Neural progenitor cell (in vitro differentiated cells): ENCODE measurements around the gene TBCB.

Source experiments
- CTCF ChIP-seq: fragments of 200-600 bp; sonication (generic); IDR thresholded peaks from 2 replicates; pipeline ENCODE4 v1.5.1; 2017; ENCODE audit warnings: antibody characterized with exemption, mild to moderate bottlenecking
- EZH2phosphoT487 ChIP-seq: fragments of 200-600 bp; sonication (generic); IDR thresholded peaks from 2 replicates; pipeline ENCODE4 v1.6.1; 2017; ENCODE audit warnings: antibody characterized with exemption

- no peak for TF ChIP-seq CTCF
- TF ChIP-seq EZH2phosphoT487: no peak
These were observed 4.6 kb upstream of the TBCB start, which contains the start of gene OVOL3 for GRCh38 chr19:36110487-36111199.
